HG03196 (cell line): ENCODE results near the gene RAG1.
"Not testable (repeated sequence)": the region's sequence is repeated elsewhere in the genome, so short reads cannot be mapped to it uniquely, and the experiment has no call there.

Experiments used
- ATAC-seq: cut with Tn5 transposase; IDR thresholded peaks from one replicate; pipeline ENCODE4 v1.9.1; 2021; ENCODE audit not compliant: unreplicated experiment

Gene RAG1

GRCh38 chr11:36567694-36568093, at the start of gene RAG1:
RAG1 (plus strand) TSS chr11:36568007; CDS start chr11:36573305, 5,298 bp downstream.
- no peak for ATAC-seq

- no peak for ATAC-seq
Observed at GRCh38 chr11:36530840-36531239, 37.0 kb upstream of the RAG1 start.

GRCh38 chr11:36532941-36533601, 34.7 kb upstream of the RAG1 start:
- ATAC-seq, result no peak

GRCh38 chr11:36534276-36534840, 33.4 kb upstream of the RAG1 start:
- ATAC-seq, result no peak

GRCh38 chr11:36540998-36541397, 26.8 kb upstream of the RAG1 start:
- peak; percentile 90 for ATAC-seq

- ATAC-seq, result no peak
Observed at GRCh38 chr11:36550385-36551115, 17.3 kb upstream of the RAG1 start.

- ATAC-seq, result not testable (repeated sequence)
Observed at GRCh38 chr11:36557390-36557789, 10.4 kb upstream of the RAG1 start.

GRCh38 chr11:36557991-36558390, 9.8 kb upstream of the RAG1 start:
- no peak for ATAC-seq

GRCh38 chr11:36558571-36559413, 9.0 kb upstream of the RAG1 start:
- ATAC-seq, result peak; percentile 97

GRCh38 chr11:36564376-36565030, 3.3 kb upstream of the RAG1 start:
- ATAC-seq, result no peak

- ATAC-seq, result no peak
Observed at GRCh38 chr11:36565031-36565610, 2.7 kb upstream of the RAG1 start.

- no peak for ATAC-seq
Observed at GRCh38 chr11:36566407-36567053, 1.3 kb upstream of the RAG1 start.

GRCh38 chr11:36569095-36569494, 1.3 kb downstream of the RAG1 start:
- ATAC-seq, result no peak

- no peak for ATAC-seq
Observed at GRCh38 chr11:36574486-36574885, 6.7 kb downstream of the RAG1 start.

- no peak for ATAC-seq
Observed at GRCh38 chr11:36577373-36577772, 9.6 kb downstream of the RAG1 start.

GRCh38 chr11:36577859-36578258, 10.1 kb downstream of the RAG1 start:
- ATAC-seq, result no peak

- ATAC-seq, result no peak
Observed at GRCh38 chr11:36578458-36578857, 10.7 kb downstream of the RAG1 start.

- no peak for ATAC-seq
Observed at GRCh38 chr11:36581536-36581935, 13.7 kb downstream of the RAG1 start.

GRCh38 chr11:36583667-36584066, 15.9 kb downstream of the RAG1 start:
- no peak for ATAC-seq

- no peak for ATAC-seq
Observed at GRCh38 chr11:36586543-36586942, 18.7 kb downstream of the RAG1 start.
